Measurements from ENCODE around the gene GFRA1.

Gene GFRA1

GRCh38 chr10:116271593-116272439 lies 1.2 kb downstream of the GFRA1 start:
- DNase-seq (ENCODE audit: low spot score) (peak; percentile 5), FAIRE-seq (no peak)

- no peak for FAIRE-seq
- no peak for DNase-seq (ENCODE audit: low spot score)
Measured at GRCh38 chr10:116270771-116271592, 2.0 kb downstream of the GFRA1 start.

- FAIRE-seq, result no peak
- no peak for DNase-seq (ENCODE audit: low spot score)
Measured at GRCh38 chr10:116270126-116270770, 2.8 kb downstream of the GFRA1 start.

- no peak for DNase-seq (ENCODE audit: low spot score)
- no peak for FAIRE-seq
Measured at GRCh38 chr10:116269619-116270018, 3.4 kb downstream of the GFRA1 start.

- no peak for DNase-seq (ENCODE audit: low spot score)
Measured at GRCh38 chr10:116268976-116269375, 4.0 kb downstream of the GFRA1 start.

GRCh38 chr10:116265686-116266085 lies 7.3 kb downstream of the GFRA1 start:
- FAIRE-seq (no peak), DNase-seq (ENCODE audit: low spot score) (no peak)

More at GRCh38 chr10:116268976-116269375, 4.0 kb downstream of the GFRA1 start:
- no peak for FAIRE-seq

GRCh38 chr10:116263870-116264655 lies 8.9 kb downstream of the GFRA1 start:
- DNase-seq (ENCODE audit: low spot score), result peak; percentile 50
- no peak for FAIRE-seq

GRCh38 chr10:116262678-116263077 lies 10.3 kb downstream of the GFRA1 start:
- FAIRE-seq, result no peak
- no peak for DNase-seq (ENCODE audit: low spot score)

- FAIRE-seq, result no peak
Measured at GRCh38 chr10:116260599-116260998, 12.4 kb downstream of the GFRA1 start.

GRCh38 chr10:116259638-116260037 lies 13.4 kb downstream of the GFRA1 start:
- FAIRE-seq (no peak), DNase-seq (ENCODE audit: low spot score) (no peak)

More at GRCh38 chr10:116260599-116260998, 12.4 kb downstream of the GFRA1 start:
- no peak for DNase-seq (ENCODE audit: low spot score)

GRCh38 chr10:116257785-116258184 lies 15.2 kb downstream of the GFRA1 start:
- DNase-seq (ENCODE audit: low spot score), result no peak
- no peak for FAIRE-seq

- DNase-seq (ENCODE audit: low spot score) (no peak), FAIRE-seq (no peak)
Measured at GRCh38 chr10:116256752-116257259, 16.2 kb downstream of the GFRA1 start.

- DNase-seq (ENCODE audit: low spot score) (no peak), FAIRE-seq (no peak)
Measured at GRCh38 chr10:116255886-116256751, 16.9 kb downstream of the GFRA1 start.

- FAIRE-seq (no peak), DNase-seq (ENCODE audit: low spot score) (no peak)
Measured at GRCh38 chr10:116254422-116255155, 18.4 kb downstream of the GFRA1 start.

GRCh38 chr10:116253716-116254115 lies 19.3 kb downstream of the GFRA1 start:
- FAIRE-seq, result no peak

GRCh38 chr10:116251602-116252395 lies 21.2 kb downstream of the GFRA1 start:
- DNase-seq (ENCODE audit: low spot score) (no peak), FAIRE-seq (no peak)

More at GRCh38 chr10:116253716-116254115, 19.3 kb downstream of the GFRA1 start:
- DNase-seq (ENCODE audit: low spot score), result no peak

GRCh38 chr10:116247691-116248090 lies 25.3 kb downstream of the GFRA1 start:
- DNase-seq (ENCODE audit: low spot score) (peak; percentile 41), FAIRE-seq (no peak)

GRCh38 chr10:116246263-116246662 lies 26.7 kb downstream of the GFRA1 start:
- FAIRE-seq, result no peak

More at GRCh38 chr10:116246263-116246662, 26.7 kb downstream of the GFRA1 start:
- no peak for DNase-seq (ENCODE audit: low spot score)

Data from RCC 7860 (cell line).